WTC11 (cell line): ENCODE measurements around the gene ADAMTS9.

Experiments used
- ATF6 ChIP-seq: sonication (generic); formaldehyde crosslinking; IDR thresholded peaks from 2 replicates; pipeline ENCODE4 v1.8.1; 2023; ENCODE audit warnings: mild to moderate bottlenecking, missing genetic modification reagents
- FOXK1 ChIP-seq: sonication (generic); formaldehyde crosslinking; IDR thresholded peaks from 2 replicates; pipeline ENCODE4 v1.8.0; 2022; ENCODE audit warnings: mild to moderate bottlenecking, moderate library complexity, missing genetic modification reagents
- JUN ChIP-seq: sonication (generic); formaldehyde crosslinking; IDR thresholded peaks from 2 replicates; pipeline ENCODE4 v1.8.0; 2023; ENCODE audit warnings: mild to moderate bottlenecking, missing genetic modification reagents
- MAX ChIP-seq: sonication (generic); formaldehyde crosslinking; IDR thresholded peaks from 2 replicates; pipeline ENCODE4 v1.8.0; 2022; ENCODE audit warnings: mild to moderate bottlenecking, missing genetic modification reagents
- SMAD4 ChIP-seq: sonication (generic); formaldehyde crosslinking; IDR thresholded peaks from 2 replicates; pipeline ENCODE4 v1.8.0; 2022; ENCODE audit warnings: mild to moderate bottlenecking, missing genetic modification reagents
- TEAD1 ChIP-seq: sonication (generic); formaldehyde crosslinking; IDR thresholded peaks from 2 replicates; pipeline ENCODE4 v1.8.0; 2022; ENCODE audit warnings: mild to moderate bottlenecking, missing genetic modification reagents
- ZBTB43 ChIP-seq: sonication (generic); formaldehyde crosslinking; IDR thresholded peaks from 2 replicates; pipeline ENCODE4 v1.8.1; 2023; ENCODE audit warnings: mild to moderate bottlenecking, missing genetic modification reagents
- TF ChIP-seq, protein P1 (sequence below): fragments of 200-600 bp; IDR thresholded peaks from 2 replicates; pipeline ENCODE4 v1.8.0; 2022; ENCODE audit warnings: antibody characterized with exemption
- TF ChIP-seq, protein P2 (sequence below): sonication (generic); formaldehyde crosslinking; IDR thresholded peaks from 2 replicates; pipeline ENCODE4 v1.8.1; 2022; ENCODE audit warnings: low read depth, mild to moderate bottlenecking, moderate library complexity, missing genetic modification reagents, borderline replicate concordance
- TF ChIP-seq, protein P3 (sequence below): sonication (generic); formaldehyde crosslinking; IDR thresholded peaks from 2 replicates; pipeline ENCODE4 v1.8.1; 2022; ENCODE audit warnings: low read depth, missing genetic modification reagents, borderline replicate concordance

DNA sequence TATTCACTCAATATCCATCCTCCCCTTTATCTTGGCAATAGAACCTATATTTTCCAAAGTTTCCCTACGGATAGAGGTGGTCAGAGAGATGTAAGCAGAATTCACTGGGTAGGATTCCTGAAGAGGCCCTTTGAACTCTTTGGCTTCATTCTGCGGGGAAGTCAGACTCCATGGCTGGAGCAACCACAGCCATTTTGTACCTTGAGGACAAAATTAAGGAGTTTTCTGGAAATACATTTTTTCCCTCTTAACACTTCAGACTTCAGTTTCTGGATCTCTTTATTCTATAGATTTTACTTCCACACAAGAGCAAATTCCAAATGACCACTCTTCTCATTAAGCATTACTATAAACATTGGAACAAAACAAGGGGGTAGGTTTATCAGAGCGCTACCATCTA lies 43.3 kb downstream of the ADAMTS9 start:
- no peak for TF ChIP-seq ATF6 (CRISPR knock-in tag)
- TF ChIP-seq, protein P1, sequence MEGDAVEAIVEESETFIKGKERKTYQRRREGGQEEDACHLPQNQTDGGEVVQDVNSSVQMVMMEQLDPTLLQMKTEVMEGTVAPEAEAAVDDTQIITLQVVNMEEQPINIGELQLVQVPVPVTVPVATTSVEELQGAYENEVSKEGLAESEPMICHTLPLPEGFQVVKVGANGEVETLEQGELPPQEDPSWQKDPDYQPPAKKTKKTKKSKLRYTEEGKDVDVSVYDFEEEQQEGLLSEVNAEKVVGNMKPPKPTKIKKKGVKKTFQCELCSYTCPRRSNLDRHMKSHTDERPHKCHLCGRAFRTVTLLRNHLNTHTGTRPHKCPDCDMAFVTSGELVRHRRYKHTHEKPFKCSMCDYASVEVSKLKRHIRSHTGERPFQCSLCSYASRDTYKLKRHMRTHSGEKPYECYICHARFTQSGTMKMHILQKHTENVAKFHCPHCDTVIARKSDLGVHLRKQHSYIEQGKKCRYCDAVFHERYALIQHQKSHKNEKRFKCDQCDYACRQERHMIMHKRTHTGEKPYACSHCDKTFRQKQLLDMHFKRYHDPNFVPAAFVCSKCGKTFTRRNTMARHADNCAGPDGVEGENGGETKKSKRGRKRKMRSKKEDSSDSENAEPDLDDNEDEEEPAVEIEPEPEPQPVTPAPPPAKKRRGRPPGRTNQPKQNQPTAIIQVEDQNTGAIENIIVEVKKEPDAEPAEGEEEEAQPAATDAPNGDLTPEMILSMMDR = no peak
- TF ChIP-seq, protein P2, sequence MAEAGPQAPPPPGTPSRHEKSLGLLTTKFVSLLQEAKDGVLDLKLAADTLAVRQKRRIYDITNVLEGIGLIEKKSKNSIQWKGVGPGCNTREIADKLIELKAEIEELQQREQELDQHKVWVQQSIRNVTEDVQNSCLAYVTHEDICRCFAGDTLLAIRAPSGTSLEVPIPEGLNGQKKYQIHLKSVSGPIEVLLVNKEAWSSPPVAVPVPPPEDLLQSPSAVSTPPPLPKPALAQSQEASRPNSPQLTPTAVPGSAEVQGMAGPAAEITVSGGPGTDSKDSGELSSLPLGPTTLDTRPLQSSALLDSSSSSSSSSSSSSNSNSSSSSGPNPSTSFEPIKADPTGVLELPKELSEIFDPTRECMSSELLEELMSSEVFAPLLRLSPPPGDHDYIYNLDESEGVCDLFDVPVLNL (CRISPR knock-in tag) = no peak
- no peak for TF ChIP-seq JUN
- TF ChIP-seq ZBTB43 (CRISPR knock-in tag) = no peak
- TF ChIP-seq, protein P3, sequence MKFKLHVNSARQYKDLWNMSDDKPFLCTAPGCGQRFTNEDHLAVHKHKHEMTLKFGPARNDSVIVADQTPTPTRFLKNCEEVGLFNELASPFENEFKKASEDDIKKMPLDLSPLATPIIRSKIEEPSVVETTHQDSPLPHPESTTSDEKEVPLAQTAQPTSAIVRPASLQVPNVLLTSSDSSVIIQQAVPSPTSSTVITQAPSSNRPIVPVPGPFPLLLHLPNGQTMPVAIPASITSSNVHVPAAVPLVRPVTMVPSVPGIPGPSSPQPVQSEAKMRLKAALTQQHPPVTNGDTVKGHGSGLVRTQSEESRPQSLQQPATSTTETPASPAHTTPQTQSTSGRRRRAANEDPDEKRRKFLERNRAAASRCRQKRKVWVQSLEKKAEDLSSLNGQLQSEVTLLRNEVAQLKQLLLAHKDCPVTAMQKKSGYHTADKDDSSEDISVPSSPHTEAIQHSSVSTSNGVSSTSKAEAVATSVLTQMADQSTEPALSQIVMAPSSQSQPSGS = no peak
- no peak for TF ChIP-seq MAX (CRISPR knock-in tag)
- no peak for TF ChIP-seq SMAD4
- TF ChIP-seq TEAD1 (CRISPR knock-in tag) = no peak
- no peak for TF ChIP-seq FOXK1
